Neural progenitor cell (in vitro differentiated cells): ENCODE results near the gene RASA4B. TPM values are rescaled to one million over a fixed set of nuclear protein-coding genes. Genes with fewer than 3 reads are reported as not detected.

ENCODE experiments used
- DNase-seq: peaks from one replicate; pipeline ENCODE4 v3.0.0-alpha.2; 2016; ENCODE audit warnings: low spot score
- H2AFZ ChIP-seq: fragments of 200-600 bp; sonication (generic); replicated peaks from 2 replicates; pipeline ENCODE4 v1.6.1; 2016; ENCODE audit warnings: antibody characterized with exemption
- H3F3A ChIP-seq: fragments of 200-600 bp; sonication (generic); 2 replicates; pipeline ENCODE4 v1.6.1; 2016; ENCODE audit warnings: antibody characterized with exemption, low read depth
- H3K27ac ChIP-seq: fragments of 200-600 bp; sonication (generic); 2 replicates; pipeline ENCODE4 v1.5.1; 2016; ENCODE audit warnings: mild to moderate bottlenecking
- H3K27me3 ChIP-seq: fragments of 200-600 bp; sonication (generic); 2 replicates; pipeline ENCODE4 v1.6.1; 2016; ENCODE audit warnings: mild to moderate bottlenecking, moderate library complexity
- H3K36me3 ChIP-seq: fragments of 200-600 bp; sonication (generic); 2 replicates; pipeline ENCODE4 v1.5.1; 2016
- H3K4me1 ChIP-seq: fragments of 200-600 bp; sonication (generic); 2 replicates; pipeline ENCODE4 v1.6.1; 2016; ENCODE audit warnings: mixed run types
- H3K4me2 ChIP-seq: fragments of 200-600 bp; sonication (generic); 2 replicates; pipeline ENCODE4 v1.6.1; 2016
- H3K4me3 ChIP-seq: fragments of 200-600 bp; sonication (generic); 2 replicates; pipeline ENCODE4 v1.5.1; 2016
- H3K79me2 ChIP-seq: fragments of 200-600 bp; sonication (generic); 2 replicates; pipeline ENCODE4 v1.6.1; 2016; ENCODE audit warnings: low read depth
- H3K9ac ChIP-seq: fragments of 200-600 bp; sonication (generic); 2 replicates; pipeline ENCODE4 v1.6.1; 2016
- H3K9me3 ChIP-seq: fragments of 200-600 bp; sonication (generic); 2 replicates; pipeline ENCODE4 v1.5.1; 2016; ENCODE audit warnings: low read depth
- H4K20me1 ChIP-seq: fragments of 200-600 bp; sonication (generic); 2 replicates; pipeline ENCODE4 v1.6.1; 2016; ENCODE audit warnings: low read depth
- H3K27ac Mint-ChIP-seq: 3 replicates; pipeline ENCODE4 v1.8.0; 2021; ENCODE audit warnings: mixed read lengths
- H3K27me3 Mint-ChIP-seq: 2 replicates; pipeline ENCODE4 v1.8.0; 2022; ENCODE audit warnings: low read depth, mild to moderate bottlenecking, inconsistent platforms, moderate library complexity, mixed read lengths; ENCODE audit not compliant: insufficient read depth
- H3K36me3 Mint-ChIP-seq: 3 replicates; pipeline ENCODE4 v1.8.0; 2021; ENCODE audit warnings: mixed read lengths
- H3K4me1 Mint-ChIP-seq: 3 replicates; pipeline ENCODE4 v1.8.0; 2021; ENCODE audit warnings: mixed read lengths
- H3K4me3 Mint-ChIP-seq: 3 replicates; pipeline ENCODE4 v1.8.0; 2021; ENCODE audit warnings: mild to moderate bottlenecking, moderate library complexity, mixed read lengths
- H3K9me3 Mint-ChIP-seq: 3 replicates; pipeline ENCODE4 v1.8.0; 2020; ENCODE audit warnings: mixed read lengths
- EZH2 ChIP-seq: fragments of 200-600 bp; sonication (generic); IDR thresholded peaks from 2 replicates; pipeline ENCODE4 v1.6.1; 2017; ENCODE audit warnings: antibody characterized with exemption, mild to moderate bottlenecking, moderate library complexity
- EZH2phosphoT487 ChIP-seq: fragments of 200-600 bp; sonication (generic); IDR thresholded peaks from 2 replicates; pipeline ENCODE4 v1.6.1; 2017; ENCODE audit warnings: antibody characterized with exemption
- total RNA-seq: library from RNA; depleted of rRNA; stranded (reverse); fragments of >200 nt; gene quantifications from 2 replicates; pipeline ENCODE4 v1.2.3, GENCODE V29; 2015; ENCODE audit warnings: low replicate concordance
- TF ChIP-seq, protein P1 (sequence below): fragments of 200-600 bp; sonication (generic); IDR thresholded peaks from 2 replicates; pipeline ENCODE4 v1.5.1; 2017; ENCODE audit warnings: antibody characterized with exemption, mild to moderate bottlenecking

RASA4B gene
- total RNA-seq, 1 donor from 2014 or later = 0.99 TPM

DNA sequence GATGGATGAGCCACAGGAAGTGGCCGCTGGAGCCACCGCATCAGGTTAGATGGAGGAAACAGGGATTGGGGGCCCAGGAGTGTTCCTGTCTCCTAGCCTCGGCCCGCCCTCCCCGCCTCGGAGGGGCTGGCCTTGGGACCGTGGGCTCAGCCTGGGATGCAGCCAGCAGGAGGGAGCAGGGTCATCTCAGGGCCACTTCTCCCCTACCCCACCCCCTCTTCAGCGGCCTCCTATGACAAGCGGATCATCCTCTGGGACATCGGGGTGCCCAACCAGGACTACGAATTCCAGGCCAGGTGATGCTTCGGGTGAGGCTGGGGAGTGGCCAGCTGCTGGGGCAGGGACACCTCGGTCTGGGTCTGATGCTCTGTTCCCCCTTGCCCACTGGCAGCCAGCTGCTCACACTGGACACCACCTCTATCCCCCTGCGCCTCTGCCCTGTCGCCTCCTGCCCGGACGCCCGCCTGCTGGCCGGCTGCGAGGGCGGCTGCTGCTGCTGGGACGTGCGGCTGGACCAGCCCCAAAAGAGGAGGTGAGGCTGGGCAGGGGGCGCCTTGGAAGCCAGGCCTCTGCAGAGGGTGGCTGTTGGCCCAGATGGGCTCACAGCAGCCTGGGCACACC is 48.1 kb downstream of the RASA4B start:
- H3K4me3 ChIP-seq = no peak overlapping the region
- Mint-ChIP-seq H3K9me3 (no peaks in the 10 kb centered on the region), H3K4me1 (peaks cover 11% of the 10 kb centered on the region), H3K4me3 (no peak overlapping the region), H3K27me3 (no peaks in the 10 kb centered on the region), H3K36me3 (peaks cover 8% of the 10 kb centered on the region), H3K27ac (no peak overlapping the region)
- no peaks in the 10 kb centered on the region for H3F3A ChIP-seq
- DNase-seq = no peak
- H3K9me3 ChIP-seq = no peaks in the 10 kb centered on the region
- no peaks in the 10 kb centered on the region for H3K27me3 ChIP-seq
- no peak overlapping the region for H3K27ac ChIP-seq
- no peak overlapping the region for H3K4me2 ChIP-seq
- no peak overlapping the region for H3K9ac ChIP-seq
- no peak overlapping the region for H2AFZ ChIP-seq
- no peaks in the 10 kb centered on the region for H3K36me3 ChIP-seq
- H3K4me1 ChIP-seq = no peaks in the 10 kb centered on the region
- TF ChIP-seq, protein P1, sequence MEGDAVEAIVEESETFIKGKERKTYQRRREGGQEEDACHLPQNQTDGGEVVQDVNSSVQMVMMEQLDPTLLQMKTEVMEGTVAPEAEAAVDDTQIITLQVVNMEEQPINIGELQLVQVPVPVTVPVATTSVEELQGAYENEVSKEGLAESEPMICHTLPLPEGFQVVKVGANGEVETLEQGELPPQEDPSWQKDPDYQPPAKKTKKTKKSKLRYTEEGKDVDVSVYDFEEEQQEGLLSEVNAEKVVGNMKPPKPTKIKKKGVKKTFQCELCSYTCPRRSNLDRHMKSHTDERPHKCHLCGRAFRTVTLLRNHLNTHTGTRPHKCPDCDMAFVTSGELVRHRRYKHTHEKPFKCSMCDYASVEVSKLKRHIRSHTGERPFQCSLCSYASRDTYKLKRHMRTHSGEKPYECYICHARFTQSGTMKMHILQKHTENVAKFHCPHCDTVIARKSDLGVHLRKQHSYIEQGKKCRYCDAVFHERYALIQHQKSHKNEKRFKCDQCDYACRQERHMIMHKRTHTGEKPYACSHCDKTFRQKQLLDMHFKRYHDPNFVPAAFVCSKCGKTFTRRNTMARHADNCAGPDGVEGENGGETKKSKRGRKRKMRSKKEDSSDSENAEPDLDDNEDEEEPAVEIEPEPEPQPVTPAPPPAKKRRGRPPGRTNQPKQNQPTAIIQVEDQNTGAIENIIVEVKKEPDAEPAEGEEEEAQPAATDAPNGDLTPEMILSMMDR = no peak
- no peak for TF ChIP-seq EZH2phosphoT487
- H4K20me1 ChIP-seq = peaks cover 9% of the 10 kb centered on the region
- H3K79me2 ChIP-seq = peaks cover under 1% of the 10 kb centered on the region

DNA sequence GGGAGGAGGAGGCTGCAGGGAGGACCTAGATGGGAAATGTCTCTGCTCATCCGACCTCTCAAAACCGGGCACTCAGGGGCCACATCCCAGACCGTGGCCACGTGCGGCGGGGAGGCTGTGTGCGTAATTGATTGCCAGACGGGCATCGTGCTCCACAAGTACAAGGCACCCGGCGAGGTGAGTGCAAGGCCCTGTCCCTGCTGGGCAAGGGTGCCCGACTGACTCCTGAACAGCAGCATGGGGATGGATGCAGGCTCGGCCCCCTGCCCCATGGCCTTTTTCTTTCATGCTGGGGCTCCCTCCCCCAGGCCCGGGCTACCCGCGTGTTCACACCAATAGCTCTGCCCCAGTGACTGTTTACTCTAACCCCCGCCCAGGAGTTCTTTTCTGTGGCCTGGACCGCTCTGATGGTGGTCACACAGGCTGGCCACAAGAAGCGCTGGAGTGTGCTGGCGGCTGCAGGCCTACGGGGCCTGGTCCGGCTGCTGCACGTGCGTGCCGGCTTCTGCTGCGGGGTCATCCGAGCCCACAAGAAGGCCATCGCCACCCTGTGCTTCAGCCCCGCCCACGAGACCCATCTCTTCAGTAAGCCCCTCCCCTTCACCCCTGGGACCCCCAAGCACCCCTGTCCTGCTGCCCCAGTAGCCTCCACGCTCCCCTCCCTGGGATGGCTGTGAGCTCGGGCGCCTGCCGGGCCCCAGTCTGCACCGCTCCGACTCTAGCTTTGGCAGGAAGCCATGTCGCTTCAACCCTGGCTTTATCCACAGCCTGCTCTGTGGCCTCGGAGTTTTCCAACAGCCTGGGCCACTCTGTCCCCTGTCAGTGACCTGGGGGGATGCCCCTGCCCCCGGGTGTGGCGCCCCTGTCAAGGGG is 48.9 kb downstream of the RASA4B start:
- H3K4me3 Mint-ChIP-seq = no peak overlapping the region
- no peak for DNase-seq
- H3K36me3 Mint-ChIP-seq = peaks cover 8% of the 10 kb centered on the region
- Histone ChIP-seq H3K27me3 (no peaks in the 10 kb centered on the region), H3K4me3 (no peak overlapping the region), H3K79me2 (peaks cover 8% of the 10 kb centered on the region), H3K9me3 (no peaks in the 10 kb centered on the region), H3F3A (no peaks in the 10 kb centered on the region), H3K27ac (no peak overlapping the region), H3K4me2 (no peak overlapping the region), H3K9ac (no peak overlapping the region), H2AFZ (no peak overlapping the region), H3K4me1 (no peaks in the 10 kb centered on the region), H4K20me1 (peaks cover 8% of the 10 kb centered on the region), H3K36me3 (no peaks in the 10 kb centered on the region)
- TF ChIP-seq EZH2 (no peak), EZH2phosphoT487 (no peak)
- TF ChIP-seq, protein P1 = no peak
- H3K4me1 Mint-ChIP-seq = peaks cover 18% of the 10 kb centered on the region
- H3K27me3 Mint-ChIP-seq = no peaks in the 10 kb centered on the region
- H3K9me3 Mint-ChIP-seq = no peaks in the 10 kb centered on the region
- no peak overlapping the region for H3K27ac Mint-ChIP-seq

DNA sequence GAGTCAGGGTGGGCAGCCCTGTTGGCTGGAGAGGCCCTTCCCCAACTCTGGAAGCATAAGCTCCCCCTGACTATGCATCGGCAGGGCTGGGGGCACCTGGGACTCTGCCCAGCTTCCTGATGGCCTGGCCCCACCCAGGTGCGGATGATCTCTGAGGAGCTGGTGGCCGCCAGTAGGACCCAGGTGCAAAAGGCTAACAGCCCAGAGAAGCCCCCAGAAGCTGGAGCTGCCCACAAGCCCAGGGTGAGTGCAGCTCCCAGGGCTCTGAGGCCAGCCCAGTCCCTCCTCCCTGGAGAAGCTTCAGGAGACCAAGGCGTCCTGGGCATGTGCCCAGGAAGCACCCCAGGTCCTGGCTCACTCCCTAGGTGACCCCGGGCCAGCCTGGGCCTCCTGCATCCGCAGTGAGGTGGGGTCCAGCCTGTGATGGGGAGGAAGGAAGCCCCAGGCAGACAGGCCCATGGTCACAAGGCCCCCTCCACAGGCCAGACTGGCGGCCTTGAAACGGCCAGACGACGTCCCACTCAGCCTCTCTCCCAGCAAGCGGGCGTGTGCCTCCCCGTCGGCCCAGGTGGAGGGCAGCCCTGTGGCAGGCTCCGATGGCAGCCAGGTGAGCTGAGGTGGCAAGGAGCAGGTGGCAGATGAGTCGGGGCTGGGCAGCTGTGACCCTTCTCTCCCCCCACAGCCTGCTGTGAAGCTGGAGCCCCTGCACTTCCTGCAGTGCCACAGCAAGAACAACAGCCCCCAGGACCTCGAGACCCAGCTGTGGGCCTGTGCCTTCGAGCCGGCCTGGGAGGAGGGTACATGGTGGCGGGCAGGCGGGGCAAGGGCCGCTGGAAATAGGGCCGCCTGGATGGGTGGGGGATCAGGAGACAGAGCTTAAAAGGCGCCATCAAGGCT is 49.7 kb downstream of the RASA4B start:
- TF ChIP-seq, protein P1 = no peak
- TF ChIP-seq EZH2phosphoT487 = no peak
- no peak for TF ChIP-seq EZH2
- no peak for DNase-seq
- H3K36me3 Mint-ChIP-seq = peaks cover 8% of the 10 kb centered on the region
- Histone ChIP-seq H2AFZ (no peak overlapping the region), H3K27ac (no peak overlapping the region), H3K4me3 (no peak overlapping the region), H3K27me3 (no peaks in the 10 kb centered on the region), H3K9me3 (no peaks in the 10 kb centered on the region), H3F3A (no peaks in the 10 kb centered on the region), H3K36me3 (no peaks in the 10 kb centered on the region), H3K4me1 (no peaks in the 10 kb centered on the region), H3K4me2 (no peak overlapping the region), H3K79me2 (peaks cover 15% of the 10 kb centered on the region), H4K20me1 (peaks cover 5% of the 10 kb centered on the region), H3K9ac (no peak overlapping the region)
- H3K4me3 Mint-ChIP-seq = no peak overlapping the region
- H3K27me3 Mint-ChIP-seq = no peaks in the 10 kb centered on the region
- H3K9me3 Mint-ChIP-seq = no peaks in the 10 kb centered on the region
- peaks cover 20% of the 10 kb centered on the region for H3K4me1 Mint-ChIP-seq
- no peak overlapping the region for H3K27ac Mint-ChIP-seq
